ENCODE data around the gene DCDC2B.
"Not testable (repeated sequence)": the region's sequence is repeated elsewhere in the genome, so short reads cannot be mapped to it uniquely, and the experiment has no call there.

The DCDC2B gene

GRCh38 chr1:32250893-32251716 lies 42.2 kb downstream of the DCDC2B start, which contains the start of gene LCK:
LCK (plus strand) TSS chr1:32251265; CDS start chr1:32274330, 23,065 bp downstream.
- DNase-seq (ENCODE audit: low read depth) = no peak
- no peak within 1 kb of the TSS for H3K4me3 ChIP-seq (ENCODE audit: low read depth, low read length)

- no peak for DNase-seq (ENCODE audit: low read depth)
Observed at GRCh38 chr1:32255072-32256071, 46.5 kb downstream of the DCDC2B start.

GRCh38 chr1:32256473-32257226 lies 47.8 kb downstream of the DCDC2B start:
- DNase-seq (ENCODE audit: low read depth) = no peak
- H3K4me3 ChIP-seq (ENCODE audit: low read depth, low read length) = no peak overlapping the region

More at GRCh38 chr1:32255072-32256071, 46.5 kb downstream of the DCDC2B start:
- H3K4me3 ChIP-seq (ENCODE audit: low read depth, low read length) = no peak overlapping the region

- DNase-seq (ENCODE audit: low read depth) = no peak
- no peak overlapping the region for H3K4me3 ChIP-seq (ENCODE audit: low read depth, low read length)
Observed at GRCh38 chr1:32257227-32257508, 48.3 kb downstream of the DCDC2B start.

GRCh38 chr1:32263236-32263593 lies 54.3 kb downstream of the DCDC2B start:
- DNase-seq (ENCODE audit: low read depth); H3K4me3 ChIP-seq (ENCODE audit: low read depth, low read length): not testable (repeated sequence)

GRCh38 chr1:32263744-32264143 lies 54.9 kb downstream of the DCDC2B start:
- DNase-seq (ENCODE audit: low read depth) = no peak
- H3K4me3 ChIP-seq (ENCODE audit: low read depth, low read length) = no peak overlapping the region
